WTC11 (cell line): ENCODE measurements around the gene NTN1. TPM values are rescaled to one million over a fixed set of nuclear protein-coding genes. Genes with fewer than 3 reads are reported as not detected.

Source experiments
- ATAC-seq: fragments of 200-7000 bp; cut with Tn5 transposase; 2 replicates; pipeline ENCODE4 v1.10.0; 2021; ENCODE audit warnings: mild to moderate bottlenecking, moderate library complexity
- CTCF ChIA-PET: fragments of 300-600 bp; sonication (Branson Sonifier 250); formaldehyde crosslinking; loops from one replicate; lab custom pipeline; 2021; ENCODE audit warnings: antibody characterized with exemption; lab: Charles Lee
- POLR2A ChIA-PET: fragments of 350-600 bp; sonication (Branson Sonifier 250); formaldehyde crosslinking; loops from one replicate; lab custom pipeline; 2021; ENCODE audit warnings: antibody characterized with exemption; lab: Charles Lee
- DNase-seq: peaks from one replicate; pipeline ENCODE4 v3.0.0; 2021; ENCODE audit warnings: low spot score
- H3K27ac Mint-ChIP-seq: 2 replicates; pipeline ENCODE4 v1.8.0; 2021; ENCODE audit warnings: mixed read lengths
- H3K27me3 Mint-ChIP-seq: 2 replicates; pipeline ENCODE4 v1.8.0; 2021; ENCODE audit warnings: low read depth, mild to moderate bottlenecking, moderate library complexity, mixed read lengths
- H3K36me3 Mint-ChIP-seq: 2 replicates; pipeline ENCODE4 v1.8.0; 2021; ENCODE audit warnings: mixed read lengths
- H3K4me1 Mint-ChIP-seq: 2 replicates; pipeline ENCODE4 v1.8.0; 2022; ENCODE audit warnings: mixed read lengths
- H3K4me3 Mint-ChIP-seq: 2 replicates; pipeline ENCODE4 v1.8.0; 2021; ENCODE audit warnings: mild to moderate bottlenecking, moderate library complexity, mixed read lengths
- H3K9me3 Mint-ChIP-seq: 2 replicates; pipeline ENCODE4 v1.8.0; 2021; ENCODE audit warnings: mixed read lengths
- CTCF ChIP-seq: fragments of 200-600 bp; IDR thresholded peaks from 2 replicates; pipeline ENCODE4 v1.8.0; 2022; ENCODE audit warnings: antibody characterized with exemption
- MXD4 ChIP-seq: fragments of 250-450 bp; sonication (Bioruptor Pico); IDR thresholded peaks from 2 replicates; pipeline ENCODE4 v1.8.0; 2021; ENCODE audit warnings: mild to moderate bottlenecking, moderate library complexity, borderline replicate concordance
- SP1 ChIP-seq: sonication (generic); formaldehyde crosslinking; conservative IDR thresholded peaks from 2 replicates; pipeline ENCODE4 v1.8.1; 2022; ENCODE audit warnings: missing genetic modification reagents
- STAT6 ChIP-seq: sonication (generic); formaldehyde crosslinking; conservative IDR thresholded peaks from 2 replicates; pipeline ENCODE4 v1.8.1; 2023; ENCODE audit warnings: mild to moderate bottlenecking, low read depth, missing genetic modification reagents, moderate library complexity
- TCF7 ChIP-seq: sonication (generic); formaldehyde crosslinking; IDR thresholded peaks from 2 replicates; pipeline ENCODE4 v1.8.0; 2022; ENCODE audit warnings: mild to moderate bottlenecking, low read depth, missing genetic modification reagents, moderate library complexity
- ZNF219 ChIP-seq: sonication (generic); formaldehyde crosslinking; IDR thresholded peaks from 2 replicates; pipeline ENCODE4 v1.8.0; 2023; ENCODE audit warnings: missing genetic modification reagents, mild to moderate bottlenecking, borderline replicate concordance
- total RNA-seq: library from RNA; stranded (reverse); gene quantifications from 3 replicates; pipeline ENCODE4 v1.2.3, GENCODE V29; 2021

The NTN1 gene
- total RNA-seq, 1 experiment from 2014 or later, result 5.5 TPM

- Mint-ChIP-seq H3K9me3 (no peaks in the 10 kb centered on the region; the same call in 1 of the 2 replicates), H3K4me1 (peaks cover 6% of the 10 kb centered on the region), H3K4me3 (no peak overlapping the region), H3K36me3 (no peaks in the 10 kb centered on the region), H3K27me3 (no peaks in the 10 kb centered on the region)
- DNase-seq (peak; percentile 49), ATAC-seq (peak; percentile 92)
- POLR2A ChIA-PET, result no interaction called here
- CTCF ChIA-PET, result interaction anchor here (0.6 to 2.3 kb wide), 27 partner anchors 9 to 403 kb away, joined by 3 to 14 read pairs (median 3); partner anchors contain the start of gene CFAP52
- TF ChIP-seq CTCF (peak; percentile 34; the same call in 1 of the 2 replicates), STAT6 (CRISPR knock-in tag) (no peak)
- TF ChIP-seq, all 79 proteins: peak for 1
- H3K27ac Mint-ChIP-seq, result 0 out of 2 replicates have a peak overlapping the region, but pooled peaks have one; percentile 21
Observed at GRCh38 chr17:9291912-9292560, 270.7 kb downstream of the NTN1 start.

GRCh38 chr17:9292561-9292941 lies 271.2 kb downstream of the NTN1 start:
- 0 out of 2 replicates have a peak, but pooled peaks cover under 1% of the 10 kb centered on the region for H3K4me1 Mint-ChIP-seq
- CTCF ChIA-PET, result interaction anchor here (0.6 to 2.3 kb wide), 24 partner anchors 17 to 404 kb away, joined by 3 to 14 read pairs (median 3); partner anchors contain the start of gene CFAP52
- POLR2A ChIA-PET, result no interaction called here
- DNase-seq (no peak), ATAC-seq (no peak)
- H3K27ac Mint-ChIP-seq, result no peak overlapping the region
- no peak for TF ChIP-seq ZNF219 (CRISPR knock-in tag)
- TF ChIP-seq MXD4 (CRISPR knock-in tag), result no peak
- TF ChIP-seq TCF7, result no peak
- TF ChIP-seq SP1 (CRISPR knock-in tag), result no peak
- no peaks in the 10 kb centered on the region for H3K36me3 Mint-ChIP-seq
- H3K27me3 Mint-ChIP-seq, result no peaks in the 10 kb centered on the region
- H3K9me3 Mint-ChIP-seq, result no peaks in the 10 kb centered on the region; the same call in 1 of the 2 replicates
- no peak overlapping the region for H3K4me3 Mint-ChIP-seq

Other genes starting within 250 kb of the NTN1 start
- 4.0 to 5.2 TPM (median 4.5 TPM) in 3 replicates for gene MFSD6L, start 222.1 kb upstream of the NTN1 start, total RNA-seq
- gene PIK3R6, start 153.8 kb upstream of the NTN1 start, total RNA-seq, result 0.15 to 0.23 TPM (median 0.21 TPM) in 3 replicates
- gene PIK3R5, start 55.8 kb upstream of the NTN1 start, total RNA-seq, result 5.9 to 7.5 TPM (median 5.9 TPM) in 3 replicates